ENCODE results near the gene SETD3. TPM values are rescaled to one million over a fixed set of nuclear protein-coding genes. Genes with fewer than 3 reads are reported as not detected.

The SETD3 gene
- polyA plus RNA-seq, result 10 to 100 TPM; 15.4 to 25.2 TPM

GRCh38 chr14:99479906-99480869 lies at the start of gene SETD3:
TSS of gene SETD3 (minus strand) at chr14:99480859. CDS start at chr14:99465805, 15,054 bp downstream.
- no peaks in the 10 kb centered on the region for H3K27me3 ChIP-seq (ENCODE audit: control insufficient read depth in 1 of 2, insufficient read depth in 2 of 2, low read length in 2 of 2)
- H3K36me3 ChIP-seq (ENCODE audit: control insufficient read depth in 2 of 2, insufficient read depth in 2 of 2, low read length in 1 of 2), result no peaks in the 10 kb centered on the region
- peak within 1 kb of the TSS; percentile 81 to 95 for H3K4me3 ChIP-seq (ENCODE audit: low read depth in 1 of 2, low read length in 2 of 2)
- 0 to 1% methylated on average over 75 to 122 of the region's 122 CpGs for WGBS, 2 donors
- peaks cover 0 to 2% of the 10 kb centered on the region in 2 donors for H3K4me1 ChIP-seq (ENCODE audit: control insufficient read depth in 2 of 2, insufficient read depth in 2 of 2, low read length in 1 of 2)
- H3K9me3 ChIP-seq (ENCODE audit: control insufficient read depth in 2 of 2, insufficient read depth in 1 of 2, low read depth in 1 of 2, low read length in 1 of 2), result no peaks in the 10 kb centered on the region
- H3K27ac ChIP-seq (ENCODE audit: low read depth in 2 of 2, low read length in 1 of 2), result peak within 1 kb of the TSS; percentile 94 to 97

- H3K9me3 ChIP-seq (ENCODE audit: control insufficient read depth in 2 of 2, insufficient read depth in 1 of 2, low read depth in 1 of 2, low read length in 1 of 2), result no peaks in the 10 kb centered on the region
- H3K27me3 ChIP-seq (ENCODE audit: control insufficient read depth in 1 of 2, insufficient read depth in 2 of 2, low read length in 2 of 2), result no peaks in the 10 kb centered on the region
- peaks cover 0 to 17% of the 10 kb centered on the region in 2 donors for H3K36me3 ChIP-seq (ENCODE audit: control insufficient read depth in 2 of 2, insufficient read depth in 2 of 2, low read length in 1 of 2)
- peaks cover 7 to 16% of the 10 kb centered on the region in 2 donors for H3K4me1 ChIP-seq (ENCODE audit: control insufficient read depth in 2 of 2, insufficient read depth in 2 of 2, low read length in 1 of 2)
- peak overlapping the region in 1 of 2 donors; percentile 26 for H3K27ac ChIP-seq (ENCODE audit: low read depth in 2 of 2, low read length in 1 of 2)
- H3K4me3 ChIP-seq (ENCODE audit: low read depth in 1 of 2, low read length in 2 of 2), result no peak overlapping the region
- 72 to 78% methylated on average over 4 of the region's 4 CpGs for WGBS, 2 donors
Observed at GRCh38 chr14:99529899-99530298, 49.2 kb upstream of the SETD3 start.

- H3K9me3 ChIP-seq (ENCODE audit: control insufficient read depth in 2 of 2, insufficient read depth in 1 of 2, low read depth in 1 of 2, low read length in 1 of 2), result no peaks in the 10 kb centered on the region
- H3K4me3 ChIP-seq (ENCODE audit: low read depth in 1 of 2, low read length in 2 of 2), result no peak overlapping the region
- WGBS, 2 donors, result 74 to 85% methylated on average over 18 to 19 of the region's 19 CpGs
- no peak overlapping the region for H3K27ac ChIP-seq (ENCODE audit: low read depth in 2 of 2, low read length in 1 of 2)
- H3K27me3 ChIP-seq (ENCODE audit: control insufficient read depth in 1 of 2, insufficient read depth in 2 of 2, low read length in 2 of 2), result no peaks in the 10 kb centered on the region
- peaks cover 0 to 14% of the 10 kb centered on the region in 2 donors for H3K36me3 ChIP-seq (ENCODE audit: control insufficient read depth in 2 of 2, insufficient read depth in 2 of 2, low read length in 1 of 2)
- H3K4me1 ChIP-seq (ENCODE audit: control insufficient read depth in 2 of 2, insufficient read depth in 2 of 2, low read length in 1 of 2), result peaks cover 10 to 19% of the 10 kb centered on the region in 2 donors
Observed at GRCh38 chr14:99527427-99528076, 46.9 kb upstream of the SETD3 start.

- WGBS, 2 donors, result 66 to 70% methylated on average over 12 of the region's 12 CpGs
- Histone ChIP-seq H3K4me3 (ENCODE audit: low read depth in 1 of 2, low read length in 2 of 2) (no peak overlapping the region), H3K9me3 (ENCODE audit: control insufficient read depth in 2 of 2, insufficient read depth in 1 of 2, low read depth in 1 of 2, low read length in 1 of 2) (no peaks in the 10 kb centered on the region), H3K27ac (ENCODE audit: low read depth in 2 of 2, low read length in 1 of 2) (no peak overlapping the region), H3K4me1 (ENCODE audit: control insufficient read depth in 2 of 2, insufficient read depth in 2 of 2, low read length in 1 of 2) (peaks cover 10 to 17% of the 10 kb centered on the region in 2 donors), H3K36me3 (ENCODE audit: control insufficient read depth in 2 of 2, insufficient read depth in 2 of 2, low read length in 1 of 2) (peaks cover 0 to 9% of the 10 kb centered on the region in 2 donors), H3K27me3 (ENCODE audit: control insufficient read depth in 1 of 2, insufficient read depth in 2 of 2, low read length in 2 of 2) (no peaks in the 10 kb centered on the region)
Observed at GRCh38 chr14:99527026-99527425, 46.4 kb upstream of the SETD3 start.

- H3K27me3 ChIP-seq (ENCODE audit: control insufficient read depth in 1 of 2, insufficient read depth in 2 of 2, low read length in 2 of 2), result no peaks in the 10 kb centered on the region
- peaks cover 0 to 5% of the 10 kb centered on the region in 2 donors for H3K36me3 ChIP-seq (ENCODE audit: control insufficient read depth in 2 of 2, insufficient read depth in 2 of 2, low read length in 1 of 2)
- no peak overlapping the region for H3K4me3 ChIP-seq (ENCODE audit: low read depth in 1 of 2, low read length in 2 of 2)
- WGBS, 2 donors, result 81 to 89% methylated on average over 12 of the region's 12 CpGs
- H3K27ac ChIP-seq (ENCODE audit: low read depth in 2 of 2, low read length in 1 of 2), result peak overlapping the region in 1 of 2 donors; percentile 18
- peaks cover 10 to 16% of the 10 kb centered on the region in 2 donors for H3K4me1 ChIP-seq (ENCODE audit: control insufficient read depth in 2 of 2, insufficient read depth in 2 of 2, low read length in 1 of 2)
- no peaks in the 10 kb centered on the region for H3K9me3 ChIP-seq (ENCODE audit: control insufficient read depth in 2 of 2, insufficient read depth in 1 of 2, low read depth in 1 of 2, low read length in 1 of 2)
Observed at GRCh38 chr14:99525699-99526080, 45.0 kb upstream of the SETD3 start.

- Histone ChIP-seq H3K27ac (ENCODE audit: low read depth in 2 of 2, low read length in 1 of 2) (peak overlapping the region in 1 of 2 donors; percentile 65), H3K9me3 (ENCODE audit: control insufficient read depth in 2 of 2, insufficient read depth in 1 of 2, low read depth in 1 of 2, low read length in 1 of 2) (no peaks in the 10 kb centered on the region)
- WGBS, 2 donors, result 61 to 63% methylated on average over 17 of the region's 17 CpGs
Observed at GRCh38 chr14:99524804-99525698, 44.4 kb upstream of the SETD3 start.

GRCh38 chr14:99524091-99524661 lies 43.5 kb upstream of the SETD3 start:
- Histone ChIP-seq H3K36me3 (ENCODE audit: control insufficient read depth in 2 of 2, insufficient read depth in 2 of 2, low read length in 1 of 2) (peaks cover 0 to 5% of the 10 kb centered on the region in 2 donors), H3K9me3 (ENCODE audit: control insufficient read depth in 2 of 2, insufficient read depth in 1 of 2, low read depth in 1 of 2, low read length in 1 of 2) (no peaks in the 10 kb centered on the region), H3K27ac (ENCODE audit: low read depth in 2 of 2, low read length in 1 of 2) (peak overlapping the region in 1 of 2 donors; percentile 41), H3K4me3 (ENCODE audit: low read depth in 1 of 2, low read length in 2 of 2) (no peak overlapping the region), H3K4me1 (ENCODE audit: control insufficient read depth in 2 of 2, insufficient read depth in 2 of 2, low read length in 1 of 2) (peaks cover 10 to 13% of the 10 kb centered on the region in 2 donors), H3K27me3 (ENCODE audit: control insufficient read depth in 1 of 2, insufficient read depth in 2 of 2, low read length in 2 of 2) (no peaks in the 10 kb centered on the region)
- 60 to 74% methylated on average over 16 of the region's 16 CpGs for WGBS, 2 donors

More at GRCh38 chr14:99524804-99525698, 44.4 kb upstream of the SETD3 start:
- Histone ChIP-seq H3K4me1 (ENCODE audit: control insufficient read depth in 2 of 2, insufficient read depth in 2 of 2, low read length in 1 of 2) (peaks cover 10 to 13% of the 10 kb centered on the region in 2 donors), H3K27me3 (ENCODE audit: control insufficient read depth in 1 of 2, insufficient read depth in 2 of 2, low read length in 2 of 2) (no peaks in the 10 kb centered on the region), H3K36me3 (ENCODE audit: control insufficient read depth in 2 of 2, insufficient read depth in 2 of 2, low read length in 1 of 2) (peaks cover 0 to 5% of the 10 kb centered on the region in 2 donors), H3K4me3 (ENCODE audit: low read depth in 1 of 2, low read length in 2 of 2) (no peak overlapping the region)

- Histone ChIP-seq H3K4me3 (ENCODE audit: low read depth in 1 of 2, low read length in 2 of 2) (no peak overlapping the region), H3K9me3 (ENCODE audit: control insufficient read depth in 2 of 2, insufficient read depth in 1 of 2, low read depth in 1 of 2, low read length in 1 of 2) (no peaks in the 10 kb centered on the region), H3K36me3 (ENCODE audit: control insufficient read depth in 2 of 2, insufficient read depth in 2 of 2, low read length in 1 of 2) (peaks cover 0 to 5% of the 10 kb centered on the region in 2 donors), H3K27ac (ENCODE audit: low read depth in 2 of 2, low read length in 1 of 2) (peak overlapping the region in 1 of 2 donors; percentile 66), H3K27me3 (ENCODE audit: control insufficient read depth in 1 of 2, insufficient read depth in 2 of 2, low read length in 2 of 2) (no peaks in the 10 kb centered on the region), H3K4me1 (ENCODE audit: control insufficient read depth in 2 of 2, insufficient read depth in 2 of 2, low read length in 1 of 2) (peaks cover 11 to 15% of the 10 kb centered on the region in 2 donors)
- 70 to 80% methylated on average over 5 of the region's 5 CpGs for WGBS, 2 donors
Observed at GRCh38 chr14:99523704-99524055, 43.0 kb upstream of the SETD3 start.
